Breast epithelium (tissue), 3 donors: ENCODE results near the gene RBCK1.

ENCODE experiments used
- CTCF ChIP-seq, 3 donors: fragments of 450-650 bp; IDR thresholded peaks; one replicate each; pipeline ENCODE4 v1.5.1; 2016 to 2017; ENCODE audit warnings: antibody characterized with exemption in 3 of 3, mild to moderate bottlenecking in 3 of 3, moderate library complexity in 3 of 3
- POLR2AphosphoS5 ChIP-seq, 3 donors: sonication (generic); formaldehyde crosslinking; IDR thresholded peaks; one replicate each; pipeline ENCODE4 v1.6.1; 2017; ENCODE audit warnings: antibody characterized with exemption in 3 of 3

- TF ChIP-seq POLR2AphosphoS5 (IDR thresholded peaks at IDR 0.05) (no peak), CTCF (IDR thresholded peaks at IDR 0.05) (no peak)
Measured at GRCh38 chr20:428658-429200, 20.6 kb downstream of the RBCK1 start.
